H9 (cell line): ENCODE measurements around the gene RPS19BP1. TPM values are rescaled to one million over a fixed set of nuclear protein-coding genes. Genes with fewer than 3 reads are reported as not detected.

Source experiments
- DNase-seq: peaks from one replicate; pipeline ENCODE4 v3.0.0-alpha.2; 2017
- H2AFZ ChIP-seq: one replicate; pipeline ENCODE4 v1.6.1; 2013; ENCODE audit warnings: mild to moderate bottlenecking, low read length, control low read depth, moderate library complexity
- H2AK5ac ChIP-seq: 2 replicates; pipeline ENCODE4 v1.6.1; 2013; ENCODE audit warnings: low read length, control low read depth, mixed read lengths; ENCODE audit not compliant: insufficient read length
- H2BK120ac ChIP-seq: one replicate; pipeline ENCODE4 v1.6.1; 2013; ENCODE audit warnings: low read depth, mild to moderate bottlenecking, low read length, control low read depth, inconsistent platforms; ENCODE audit not compliant: poor library complexity, severe bottlenecking
- H2BK12ac ChIP-seq: 2 replicates; pipeline ENCODE4 v1.6.1; 2013; ENCODE audit warnings: low read length, control low read depth, mixed read lengths, low read depth; ENCODE audit not compliant: insufficient read length
- H2BK15ac ChIP-seq: 2 replicates; pipeline ENCODE4 v1.6.1; 2013; ENCODE audit warnings: low read depth, low read length, control low read depth
- H2BK20ac ChIP-seq: one replicate; pipeline ENCODE4 v1.6.1; 2013; ENCODE audit warnings: low read depth, mild to moderate bottlenecking, low read length, control low read depth, inconsistent platforms; ENCODE audit not compliant: poor library complexity, severe bottlenecking
- H2BK5ac ChIP-seq: 2 replicates; pipeline ENCODE4 v1.6.1; 2013; ENCODE audit warnings: low read length, control low read depth, mixed read lengths; ENCODE audit not compliant: insufficient read length
- H3K14ac ChIP-seq: 2 replicates; pipeline ENCODE4 v1.6.1; 2013; ENCODE audit warnings: low read length, control low read depth; ENCODE audit not compliant: insufficient read depth
- H3K18ac ChIP-seq: 2 replicates; pipeline ENCODE4 v1.6.1; 2013; ENCODE audit warnings: low read depth, mild to moderate bottlenecking, mixed read lengths, low read length, control low read depth; ENCODE audit not compliant: insufficient read length
- H3K23ac ChIP-seq: 2 replicates; pipeline ENCODE4 v1.6.1; 2013; ENCODE audit warnings: low read length, control low read depth, mixed read lengths, low read depth; ENCODE audit not compliant: insufficient read length
- H3K23me2 ChIP-seq: 2 replicates; pipeline ENCODE4 v1.6.1; 2013; ENCODE audit warnings: low read depth, mild to moderate bottlenecking, mixed read lengths, low read length, control low read depth; ENCODE audit not compliant: insufficient read length, poor library complexity, severe bottlenecking
- H3K27ac ChIP-seq: 2 replicates; pipeline ENCODE4 v1.5.1; 2013; ENCODE audit warnings: low read length, control low read depth, mixed read lengths, low read depth; ENCODE audit not compliant: insufficient read length
- H3K27me3 ChIP-seq: 2 replicates; pipeline ENCODE4 v1.6.1; 2013; ENCODE audit warnings: low read length, control low read depth, inconsistent platforms; ENCODE audit not compliant: insufficient read depth
- H3K4ac ChIP-seq: 2 replicates; pipeline ENCODE4 v1.6.1; 2013; ENCODE audit warnings: low read depth, mild to moderate bottlenecking, control low read depth, inconsistent platforms, low read length, moderate library complexity
- H3K4me1 ChIP-seq: 2 replicates; pipeline ENCODE4 v1.6.1; 2013; ENCODE audit warnings: low read length, control low read depth, inconsistent platforms; ENCODE audit not compliant: insufficient read depth
- H3K4me2 ChIP-seq: 2 replicates; pipeline ENCODE4 v1.6.1; 2013; ENCODE audit warnings: low read length, control low read depth, mixed read lengths; ENCODE audit not compliant: insufficient read length, insufficient read depth
- H3K56ac ChIP-seq: 2 replicates; pipeline ENCODE4 v1.6.1; 2013; ENCODE audit warnings: low read depth, mild to moderate bottlenecking, mixed read lengths, low read length, control low read depth; ENCODE audit not compliant: insufficient read length
- H3K79me1 ChIP-seq: 2 replicates; pipeline ENCODE4 v1.6.1; 2013; ENCODE audit warnings: low read depth, mild to moderate bottlenecking, moderate library complexity, low read length, control low read depth, inconsistent platforms; ENCODE audit not compliant: insufficient read depth, poor library complexity, severe bottlenecking
- H3K79me2 ChIP-seq: 2 replicates; pipeline ENCODE4 v1.6.1; 2013; ENCODE audit warnings: low read length, control low read depth, inconsistent platforms; ENCODE audit not compliant: insufficient read depth
- H3K9ac ChIP-seq: 2 replicates; pipeline ENCODE4 v1.6.1; 2013; ENCODE audit warnings: low read length, control low read depth, mixed read lengths; ENCODE audit not compliant: insufficient read length; ENCODE audit errors: extremely low read depth
- H3K9me3 ChIP-seq: one replicate; pipeline ENCODE4 v1.6.1; 2013; ENCODE audit warnings: low read depth, low read length, inconsistent platforms; ENCODE audit not compliant: control insufficient read depth
- H3T11ph ChIP-seq: one replicate; pipeline ENCODE4 v1.6.1; 2013; ENCODE audit warnings: mild to moderate bottlenecking, low read length, control low read depth, inconsistent platforms
- H4K20me1 ChIP-seq: one replicate; pipeline ENCODE4 v1.6.1; 2013; ENCODE audit not compliant: control insufficient read depth, insufficient read length, insufficient read depth
- H4K5ac ChIP-seq: 2 replicates; pipeline ENCODE4 v1.6.1; 2013; ENCODE audit warnings: low read depth, mild to moderate bottlenecking, mixed read lengths, low read length, control low read depth; ENCODE audit not compliant: insufficient read length
- H4K8ac ChIP-seq: replicated peaks from 2 replicates; pipeline ENCODE4 v1.6.1; 2013; ENCODE audit warnings: low read length, control low read depth, mixed read lengths, low read depth; ENCODE audit not compliant: insufficient read length
- H4K91ac ChIP-seq: 2 replicates; pipeline ENCODE4 v1.6.1; 2013; ENCODE audit warnings: low read depth, mild to moderate bottlenecking, moderate library complexity, mixed read lengths, low read length, control low read depth; ENCODE audit not compliant: insufficient read length
- H3K27ac Mint-ChIP-seq, 3 experiments: 2 replicates in 2 of 3; 3 replicates in 1 of 3; pipeline ENCODE4 v1.8.0; 2020 to 2021; ENCODE audit warnings: mixed read lengths in 3 of 3, mild to moderate bottlenecking in 1 of 3, moderate library complexity in 1 of 3
- H3K27me3 Mint-ChIP-seq: 2 replicates; pipeline ENCODE4 v1.8.0; 2021; ENCODE audit warnings: low read depth, mild to moderate bottlenecking, moderate library complexity, mixed read lengths
- H3K36me3 Mint-ChIP-seq, 3 experiments: 2 replicates in 2 of 3; 3 replicates in 1 of 3; pipeline ENCODE4 v1.8.0; 2020 to 2021; ENCODE audit warnings: low read depth in 3 of 3, mixed read lengths in 3 of 3; ENCODE audit not compliant: insufficient read depth in 1 of 3
- H3K4me1 Mint-ChIP-seq, 2 experiments: 2 replicates each; pipeline ENCODE4 v1.8.0; 2020; ENCODE audit warnings: mixed read lengths in 2 of 2
- H3K4me3 Mint-ChIP-seq, 2 experiments: 2 replicates in 1 of 2; 3 replicates in 1 of 2; pipeline ENCODE4 v1.8.0; 2020 to 2021; ENCODE audit warnings: mild to moderate bottlenecking in 2 of 2, mixed read lengths in 2 of 2, moderate library complexity in 1 of 2
- H3K9me3 Mint-ChIP-seq, 2 experiments: 2 replicates in 1 of 2; 3 replicates in 1 of 2; pipeline ENCODE4 v1.8.0; 2020; ENCODE audit warnings: mild to moderate bottlenecking in 2 of 2, mixed read lengths in 2 of 2, moderate library complexity in 1 of 2
- WGBS: extraction: QIAGEN DNeasy Blood & Tissue Kit; methylation state at CpG from one replicate; pipeline ENCODE4 v1.1.7; 2013; ENCODE audit warnings: missing lambda C conversion rate, low lambda C conversion rate, mixed read lengths; ENCODE audit not compliant: insufficient read length; ENCODE audit errors: extremely low coverage; 5-methylcytosine and 5-hydroxymethylcytosine counted together
- total RNA-seq: library from RNA; stranded (reverse); gene quantifications from 2 replicates; pipeline ENCODE4 v1.2.1, GENCODE V29; 2021
- TF ChIP-seq, protein P1 (sequence below): fragments of 200-600 bp; sonication (generic); conservative IDR thresholded peaks from 3 replicates; pipeline ENCODE4 v1.8.0; 2021; ENCODE audit warnings: antibody characterized with exemption, mild to moderate bottlenecking

RPS19BP1 gene
- total RNA-seq, 1 experiment from 2014 or later = 65.0 TPM

GRCh38 chr22:39491696-39492095 lies 40.9 kb downstream of the RPS19BP1 start:
- no peak overlapping the region for H2AFZ ChIP-seq
- H3K79me1 ChIP-seq = no peaks in the 10 kb centered on the region
- H3K4me1 ChIP-seq = no peaks in the 10 kb centered on the region
- Mint-ChIP-seq H3K27me3 (peaks cover 49% of the 10 kb centered on the region), H3K36me3 (peaks cover 0 to 6% (median 4%) of the 10 kb centered on the region in 3 experiments; a peak in 3 of 7 replicates), H3K4me3 (no peak overlapping the region), H3K4me1 (peaks cover 6 to 15% of the 10 kb centered on the region in 2 experiments), H3K9me3 (peaks cover 0 to 3% of the 10 kb centered on the region in 2 experiments; a peak in 1 of 5 replicates), H3K27ac (no peak overlapping the region)
- no peak overlapping the region for H3K56ac ChIP-seq
- no peak overlapping the region for H3T11ph ChIP-seq
- DNase-seq = no peak
- H3K18ac ChIP-seq = no peak overlapping the region
- H3K4ac ChIP-seq = no peak overlapping the region
- no peak overlapping the region for H2BK15ac ChIP-seq
- no peak overlapping the region for H2BK5ac ChIP-seq
- H3K79me2 ChIP-seq = no peaks in the 10 kb centered on the region
- WGBS = no CpG with 5 or more reads among the region's 6 CpGs
- H3K27me3 ChIP-seq = no peaks in the 10 kb centered on the region
- H4K91ac ChIP-seq = no peak overlapping the region
- no peak overlapping the region for H4K5ac ChIP-seq
- no peak overlapping the region for H3K9ac ChIP-seq
- H2BK12ac ChIP-seq = no peak overlapping the region
- H3K23me2 ChIP-seq = no peaks in the 10 kb centered on the region
- no peak overlapping the region for H3K23ac ChIP-seq
- no peak overlapping the region for H2AK5ac ChIP-seq
- H4K8ac ChIP-seq = no peak overlapping the region
- no peak overlapping the region for H2BK20ac ChIP-seq
- no peaks in the 10 kb centered on the region for H4K20me1 ChIP-seq
- H3K27ac ChIP-seq = no peak overlapping the region
- no peak overlapping the region for H3K4me2 ChIP-seq
- H2BK120ac ChIP-seq = no peak overlapping the region
- TF ChIP-seq, protein P1, sequence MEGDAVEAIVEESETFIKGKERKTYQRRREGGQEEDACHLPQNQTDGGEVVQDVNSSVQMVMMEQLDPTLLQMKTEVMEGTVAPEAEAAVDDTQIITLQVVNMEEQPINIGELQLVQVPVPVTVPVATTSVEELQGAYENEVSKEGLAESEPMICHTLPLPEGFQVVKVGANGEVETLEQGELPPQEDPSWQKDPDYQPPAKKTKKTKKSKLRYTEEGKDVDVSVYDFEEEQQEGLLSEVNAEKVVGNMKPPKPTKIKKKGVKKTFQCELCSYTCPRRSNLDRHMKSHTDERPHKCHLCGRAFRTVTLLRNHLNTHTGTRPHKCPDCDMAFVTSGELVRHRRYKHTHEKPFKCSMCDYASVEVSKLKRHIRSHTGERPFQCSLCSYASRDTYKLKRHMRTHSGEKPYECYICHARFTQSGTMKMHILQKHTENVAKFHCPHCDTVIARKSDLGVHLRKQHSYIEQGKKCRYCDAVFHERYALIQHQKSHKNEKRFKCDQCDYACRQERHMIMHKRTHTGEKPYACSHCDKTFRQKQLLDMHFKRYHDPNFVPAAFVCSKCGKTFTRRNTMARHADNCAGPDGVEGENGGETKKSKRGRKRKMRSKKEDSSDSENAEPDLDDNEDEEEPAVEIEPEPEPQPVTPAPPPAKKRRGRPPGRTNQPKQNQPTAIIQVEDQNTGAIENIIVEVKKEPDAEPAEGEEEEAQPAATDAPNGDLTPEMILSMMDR = no peak
- H3K14ac ChIP-seq = no peak overlapping the region
- H3K9me3 ChIP-seq = no peaks in the 10 kb centered on the region
